GM19452 (cell line): ENCODE data around the gene AIFM3.
"Not testable (repeated sequence)": the region's sequence is repeated elsewhere in the genome, so short reads cannot be mapped to it uniquely, and the experiment has no call there.

Source experiments
- ATAC-seq: cut with Tn5 transposase; IDR thresholded peaks from one replicate; pipeline ENCODE4 v1.9.1; 2021; ENCODE audit not compliant: unreplicated experiment

The AIFM3 gene

DNA sequence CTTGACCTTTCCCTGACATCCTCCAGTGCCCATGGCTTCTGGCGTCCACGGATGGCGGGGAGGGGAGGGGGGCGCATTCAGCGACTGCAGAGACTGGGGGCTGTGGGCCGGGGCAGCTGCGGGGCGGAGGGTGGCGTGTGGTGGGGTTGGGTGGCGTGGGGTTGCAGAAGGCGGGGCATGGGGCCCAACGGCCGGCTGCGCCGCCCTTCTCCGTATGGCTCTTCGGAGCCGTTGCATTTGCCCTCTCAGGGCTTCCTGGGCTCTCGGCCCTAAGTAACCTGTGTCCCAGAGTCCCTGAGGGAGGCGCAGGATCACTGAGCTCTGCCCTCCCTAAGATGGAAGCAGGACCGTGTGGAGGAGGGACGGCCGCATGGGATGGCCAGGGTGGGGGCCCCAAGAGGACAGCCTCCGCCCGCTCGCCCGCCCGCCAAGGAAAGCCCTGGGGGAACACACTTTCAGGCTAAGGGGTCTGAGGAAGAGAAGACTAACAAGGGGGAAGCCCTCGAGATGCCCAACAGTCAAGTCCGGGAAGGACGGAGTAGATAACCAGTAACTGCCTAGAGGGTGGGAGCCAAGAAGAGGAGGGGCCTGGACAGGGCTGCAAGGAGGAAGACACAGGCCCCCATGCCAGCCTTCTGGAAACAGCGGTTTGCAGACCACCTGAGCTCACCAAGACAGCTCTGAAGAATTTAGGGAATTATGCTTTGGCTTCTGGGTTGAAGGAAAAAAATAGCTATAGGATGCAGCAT, 9.2 kb upstream of the AIFM3 start:
- no peak for ATAC-seq

DNA sequence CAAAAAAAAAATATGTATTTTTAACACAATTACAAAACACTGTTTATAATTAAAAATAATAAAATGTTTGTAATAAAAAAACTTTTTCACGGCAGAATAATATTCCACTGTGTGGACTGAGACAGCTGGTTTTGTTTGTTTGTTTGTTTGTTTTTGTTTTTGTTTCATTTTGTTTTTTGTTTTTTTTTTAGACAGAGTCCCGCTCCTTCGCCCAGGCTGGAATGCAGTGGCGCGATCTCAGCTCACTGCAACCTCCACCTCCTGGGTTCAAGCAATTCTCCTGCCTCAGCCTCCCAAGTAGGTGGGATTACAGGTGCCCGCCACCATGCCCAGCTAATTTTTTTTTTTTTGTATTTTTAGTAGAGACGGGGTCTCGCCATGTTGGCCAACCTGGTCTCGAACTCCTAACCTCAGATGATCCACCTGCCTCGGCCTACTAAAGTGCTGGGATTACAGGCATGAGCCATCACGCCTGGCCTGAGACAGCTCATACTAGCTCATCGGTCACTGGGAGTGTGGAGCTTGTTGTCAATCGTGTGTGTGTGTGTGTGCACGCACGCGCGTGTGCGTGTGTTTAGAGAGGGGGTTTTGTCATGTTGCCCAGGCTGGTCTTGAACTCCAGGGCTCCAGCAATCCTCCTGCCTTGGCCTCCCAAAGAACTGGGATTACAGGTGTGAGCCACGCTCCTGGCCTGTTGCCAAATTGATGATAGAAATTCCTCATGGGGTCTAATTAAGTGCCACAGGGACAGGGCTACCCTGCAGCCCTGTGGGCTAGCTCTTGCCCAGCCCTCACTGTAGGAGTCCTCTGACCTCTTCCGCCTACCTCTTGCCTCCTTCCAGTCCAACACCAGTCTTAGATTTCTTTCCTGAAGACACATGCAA, 7.2 kb upstream of the AIFM3 start:
- ATAC-seq: no peak

DNA sequence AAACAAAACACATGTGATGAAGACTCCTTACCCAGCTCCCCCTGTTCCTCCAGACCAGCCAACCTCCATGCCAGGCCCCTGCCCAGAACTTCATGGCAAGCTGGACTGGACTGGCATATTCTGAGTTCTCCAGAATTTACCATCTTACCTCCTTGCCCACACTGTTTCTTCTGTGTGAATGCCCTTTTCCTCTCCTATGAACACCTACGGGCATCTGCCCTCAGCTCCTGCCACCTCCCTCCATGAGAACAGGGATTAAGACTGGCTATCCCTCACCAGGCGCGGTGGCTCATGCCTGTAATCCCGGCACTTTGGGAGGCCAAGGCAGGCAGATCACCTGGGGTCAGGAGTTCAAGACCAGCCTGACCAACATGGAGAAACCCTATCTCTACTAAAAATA, 6.4 kb upstream of the AIFM3 start:
- no peak for ATAC-seq

DNA sequence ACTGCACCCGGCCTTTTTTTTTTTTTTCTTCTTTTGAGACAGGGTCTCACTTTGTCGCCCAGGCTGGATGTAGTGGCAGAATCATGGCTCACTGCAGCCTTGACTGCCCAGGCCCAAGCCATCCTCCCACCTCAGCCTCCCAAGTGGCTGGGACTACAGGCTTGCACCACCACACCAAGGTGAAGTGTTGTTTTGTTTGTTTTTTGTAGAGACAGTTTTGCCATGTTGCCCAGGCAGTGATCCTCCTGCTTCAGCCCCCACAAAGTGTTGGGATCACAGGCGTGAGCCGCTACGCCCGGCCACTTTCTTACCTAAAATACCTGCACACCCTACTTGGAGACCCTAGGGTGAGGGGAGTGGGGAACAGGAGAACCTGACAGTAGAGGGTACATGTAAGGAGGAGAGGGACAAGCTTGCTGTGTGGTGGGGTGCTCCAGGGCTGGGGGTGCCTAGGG, 4.5 kb upstream of the AIFM3 start:
- no peak for ATAC-seq

DNA sequence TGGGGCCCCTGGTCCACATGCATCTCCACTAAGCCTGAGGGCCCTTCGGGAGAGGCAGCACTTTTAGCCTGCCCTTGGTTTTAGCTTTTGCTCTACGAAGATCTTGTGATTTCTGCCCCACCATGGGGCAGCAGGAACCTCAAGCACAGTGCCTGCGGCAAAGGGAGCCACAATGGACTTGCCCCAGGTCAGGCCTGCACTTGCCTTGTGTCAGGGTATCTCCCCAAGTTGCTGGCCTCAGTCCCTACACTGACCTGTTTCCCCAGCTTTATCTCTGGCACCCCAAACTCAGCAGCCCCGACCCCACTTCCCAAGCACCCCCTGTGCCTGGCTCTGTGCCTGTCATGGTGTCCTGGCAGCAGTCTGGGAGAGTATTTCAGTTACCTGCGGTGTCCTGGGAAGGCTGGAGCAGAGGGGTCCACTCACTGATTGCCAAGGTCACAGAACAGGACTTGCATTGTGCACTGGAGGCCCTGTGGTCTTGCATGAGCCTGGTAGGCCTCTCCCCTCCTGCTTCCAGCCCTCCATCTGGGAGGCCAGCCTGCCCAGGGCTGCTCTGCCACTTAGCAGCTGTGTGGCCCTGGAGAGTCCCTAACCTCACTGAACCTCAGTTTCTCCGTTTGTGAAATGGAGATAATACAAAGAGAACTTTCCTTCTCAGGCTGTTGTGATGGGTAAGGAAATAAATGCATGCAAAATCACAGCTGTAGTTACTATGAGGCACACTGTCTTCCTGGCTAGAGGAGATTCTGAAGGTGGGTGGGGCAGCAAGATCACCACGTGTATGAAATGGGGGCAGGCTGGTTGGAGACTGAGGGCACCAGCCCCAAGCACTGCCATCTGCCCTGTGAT, 3.6 kb upstream of the AIFM3 start:
- no peak for ATAC-seq

DNA sequence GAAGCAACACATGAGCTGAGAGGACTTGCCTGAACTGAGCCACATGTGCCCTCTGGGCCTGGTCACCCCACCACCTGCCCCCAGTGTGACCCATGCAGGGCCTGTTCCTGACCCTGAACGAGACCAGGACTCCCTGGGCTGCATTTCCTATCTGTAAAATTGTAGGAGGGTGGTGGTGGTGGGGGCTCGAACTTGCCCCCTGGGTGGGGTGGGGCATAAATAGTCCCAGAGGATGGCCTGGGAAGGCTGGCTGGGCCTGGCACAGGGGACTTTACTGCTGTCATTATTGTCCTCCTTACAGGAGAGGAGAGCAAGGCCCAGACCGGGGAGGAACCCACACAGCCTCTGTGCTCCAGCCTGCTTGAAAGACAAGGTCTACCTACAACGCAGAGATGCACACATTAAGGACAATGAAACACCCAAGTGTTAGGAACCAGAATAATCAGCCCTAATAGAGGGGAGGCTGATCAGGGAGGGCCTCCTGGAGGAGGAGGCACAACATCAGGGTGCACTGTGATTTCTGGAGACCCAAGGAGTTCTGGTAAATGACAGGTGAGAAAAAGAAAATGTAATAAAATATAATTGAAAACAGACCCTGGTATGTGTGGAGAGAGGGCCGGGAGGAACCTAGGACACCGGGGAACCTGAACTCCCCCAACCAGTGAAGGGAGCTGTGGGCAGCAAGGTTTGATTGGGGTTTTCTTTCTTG, 2.8 kb upstream of the AIFM3 start:
- no peak for ATAC-seq

DNA sequence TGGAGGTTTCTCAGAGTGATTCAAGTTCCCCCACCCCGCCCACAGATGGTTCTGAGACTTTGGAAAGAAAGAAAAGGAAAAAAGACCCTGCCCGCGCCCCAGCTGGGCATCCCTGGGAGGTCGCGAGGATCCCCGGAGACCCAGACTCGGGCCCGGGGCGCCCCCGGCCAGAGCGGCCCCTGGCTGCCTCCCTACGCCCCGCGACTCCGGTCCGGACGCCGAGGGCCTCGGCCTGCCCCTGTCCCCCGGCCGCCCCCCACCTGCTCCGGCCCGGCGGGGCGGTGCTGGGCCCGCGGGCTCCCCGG, 2.3 kb upstream of the AIFM3 start:
- ATAC-seq: no peak

DNA sequence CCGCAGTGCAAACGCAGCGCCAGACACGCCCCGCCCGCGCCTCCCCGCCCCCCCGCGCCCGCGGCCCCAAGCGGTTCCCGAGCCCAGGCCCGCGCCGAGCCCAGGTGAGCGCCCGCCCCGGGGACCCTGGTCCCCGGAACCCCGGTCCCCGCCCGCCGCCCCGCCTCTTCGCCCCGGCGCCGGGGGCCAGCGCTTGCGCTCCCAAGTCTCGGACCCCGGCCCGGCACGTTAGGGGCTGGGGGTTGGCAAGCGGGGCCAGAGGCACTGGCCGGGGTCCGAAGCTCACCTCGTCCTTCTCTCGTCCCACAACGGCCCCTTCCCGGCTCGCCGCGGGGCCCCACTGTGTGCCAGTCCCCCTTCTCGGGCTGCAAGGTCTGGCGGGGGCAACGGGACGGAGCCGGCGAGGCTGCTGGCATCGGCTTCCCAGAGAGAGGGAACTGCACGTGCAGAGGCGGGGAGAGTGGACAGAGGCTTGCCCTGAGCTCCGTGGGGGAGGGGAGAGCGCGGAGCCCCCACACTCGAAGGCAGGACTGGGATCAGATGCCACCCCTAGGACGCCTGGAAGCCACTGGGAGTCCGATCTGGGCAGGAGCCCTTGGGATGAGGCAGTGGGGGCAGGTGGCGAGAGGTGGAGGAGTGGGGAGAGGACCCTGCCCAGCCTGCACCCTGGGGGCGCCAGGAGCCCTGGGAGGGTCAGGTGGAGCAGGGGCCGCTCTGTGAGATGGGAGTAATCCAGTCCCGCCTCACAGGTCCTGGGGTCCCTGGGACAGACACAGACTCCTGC, 1.8 kb upstream of the AIFM3 start:
- no peak for ATAC-seq

DNA sequence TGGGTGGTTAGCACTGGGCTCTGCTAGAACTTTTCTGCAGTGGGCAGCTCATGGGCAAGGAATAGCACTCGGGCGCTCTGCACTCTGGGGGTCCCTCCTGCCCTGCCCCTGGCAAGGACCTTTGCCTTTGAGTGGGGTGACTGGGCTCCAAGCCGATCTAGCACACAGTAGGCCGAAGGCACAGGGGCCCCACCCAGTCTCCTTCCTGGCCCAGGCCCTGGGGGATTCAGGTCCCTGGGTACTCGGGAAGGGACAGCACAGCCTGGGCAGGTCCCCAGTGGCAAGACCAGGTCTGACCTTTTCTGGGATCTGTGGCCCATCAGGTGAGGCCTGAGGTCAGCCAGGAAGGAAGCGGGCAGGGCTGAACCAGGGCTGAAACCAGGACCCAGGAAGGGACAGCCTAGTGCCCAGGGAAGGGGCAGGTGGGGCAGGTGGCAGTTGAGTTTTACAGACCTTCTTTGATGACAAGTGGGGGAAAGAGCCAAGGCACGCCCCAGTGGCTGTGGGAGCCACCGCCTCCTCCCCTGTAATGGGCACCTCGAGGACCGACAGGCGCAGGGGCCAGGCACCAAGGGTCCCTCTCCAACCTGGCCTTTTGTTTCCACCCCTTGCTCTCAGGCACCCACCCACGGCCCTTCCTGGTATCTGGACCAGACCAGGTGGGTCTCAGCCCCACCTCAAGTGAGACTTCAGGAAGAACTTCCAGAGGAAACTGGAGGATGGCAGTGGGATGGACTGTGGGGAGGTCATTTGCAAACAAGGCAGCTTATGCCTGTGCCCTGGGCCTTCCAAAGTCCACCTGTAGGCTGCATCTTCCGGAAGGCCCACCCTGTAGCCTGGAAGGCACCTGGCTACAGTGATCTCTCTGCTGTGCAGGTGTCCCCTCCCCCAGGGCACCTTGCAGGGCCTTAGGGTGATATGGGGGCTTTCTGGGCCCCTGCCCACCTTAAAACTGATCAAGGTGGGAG, 883 bp upstream of the AIFM3 start:
- no peak for ATAC-seq

DNA sequence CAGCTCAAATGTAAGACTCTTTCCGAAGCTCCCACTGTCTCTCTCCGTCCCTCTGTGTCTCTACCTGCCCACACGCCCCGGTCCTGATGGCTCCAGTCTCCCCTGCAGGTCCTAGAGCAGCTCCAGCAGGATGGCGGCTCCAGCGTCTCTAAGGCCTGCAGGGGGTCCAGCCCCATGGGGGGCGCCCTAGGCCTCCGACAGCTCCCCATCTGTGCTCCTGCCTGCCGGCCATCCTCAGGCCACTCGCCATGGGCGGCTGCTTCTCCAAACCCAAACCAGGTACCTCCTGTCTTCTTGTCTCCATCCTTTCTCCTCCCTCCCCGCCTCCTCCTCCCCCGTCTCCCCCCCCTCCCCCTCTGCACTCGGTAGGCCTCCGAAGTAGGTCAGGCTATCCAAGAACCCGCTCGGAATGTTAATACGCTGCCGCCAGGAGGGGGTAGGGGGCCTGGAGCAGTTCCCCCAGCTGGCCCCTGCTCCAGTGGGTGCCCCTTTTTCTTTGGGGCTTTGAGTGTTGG, 699 bp downstream of the AIFM3 start:
- no peak for ATAC-seq

DNA sequence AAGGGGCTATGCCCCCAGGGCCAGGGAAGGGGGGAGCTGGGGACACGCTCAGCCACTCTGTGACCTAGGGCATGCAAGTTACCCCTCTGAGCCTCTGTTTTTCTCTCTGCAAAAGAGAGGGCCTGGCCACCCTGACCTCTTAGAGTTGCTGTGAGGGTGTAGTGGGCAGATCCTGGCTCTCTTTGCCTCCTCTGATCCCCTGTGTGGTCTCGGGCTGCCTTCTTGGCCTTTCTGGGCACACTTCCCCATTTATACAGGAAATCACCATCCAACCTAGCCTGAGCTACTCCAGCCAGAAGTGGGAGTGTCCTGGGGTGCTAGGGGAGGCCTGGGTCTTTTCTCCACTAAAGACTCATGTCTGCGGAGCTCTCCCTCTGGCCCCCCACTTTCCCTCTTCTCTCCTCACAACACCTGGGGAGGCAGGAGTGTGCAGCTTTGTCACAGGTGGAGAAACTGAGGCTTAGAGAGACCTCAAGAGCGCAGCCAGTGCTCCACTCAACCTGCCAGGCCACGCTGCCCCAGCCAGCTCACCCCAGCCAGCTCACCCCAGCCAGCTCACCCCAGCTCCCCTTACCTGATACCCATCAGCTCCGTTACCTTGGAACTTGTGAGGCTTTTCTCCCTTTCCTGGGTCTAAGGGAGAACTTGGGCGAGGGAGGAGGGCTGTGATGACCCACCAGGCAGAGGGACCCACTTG, 1.4 kb downstream of the AIFM3 start:
- ATAC-seq: no peak

DNA sequence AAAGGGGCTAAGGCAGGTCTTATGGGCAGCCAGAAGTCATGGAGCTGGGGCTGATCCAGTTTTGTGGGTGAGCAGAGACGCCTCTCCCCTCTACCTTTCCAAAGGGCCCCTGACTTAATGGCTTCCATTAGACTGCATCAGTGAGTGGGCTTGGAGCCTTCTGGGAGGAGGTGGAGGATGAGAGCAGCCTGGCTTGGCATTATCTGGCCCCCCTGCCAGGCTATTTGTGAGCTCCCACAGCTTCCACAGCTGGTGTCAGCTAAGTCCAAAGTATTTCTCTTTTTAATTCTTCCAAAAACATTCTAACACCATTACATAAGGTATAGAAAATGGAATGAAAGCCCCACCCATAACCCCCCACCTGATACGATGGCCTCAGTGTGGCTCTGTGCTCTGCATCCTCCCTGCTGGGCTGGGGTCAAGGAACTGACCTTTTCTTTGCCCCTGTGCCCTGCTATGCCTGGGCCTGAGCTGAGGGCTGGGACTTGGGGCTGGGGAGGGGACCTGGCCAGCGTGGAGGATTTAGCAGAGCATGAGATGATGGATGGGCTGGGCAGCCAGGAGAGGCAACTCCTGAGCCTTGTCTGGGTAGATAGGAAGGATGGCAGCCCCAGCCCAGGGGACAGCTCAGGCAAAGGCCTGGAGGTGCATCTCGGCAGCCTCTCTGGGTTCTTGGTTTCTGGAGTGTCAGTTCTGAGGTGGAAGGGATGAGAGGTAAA, 4.0 kb downstream of the AIFM3 start:
- no peak for ATAC-seq

DNA sequence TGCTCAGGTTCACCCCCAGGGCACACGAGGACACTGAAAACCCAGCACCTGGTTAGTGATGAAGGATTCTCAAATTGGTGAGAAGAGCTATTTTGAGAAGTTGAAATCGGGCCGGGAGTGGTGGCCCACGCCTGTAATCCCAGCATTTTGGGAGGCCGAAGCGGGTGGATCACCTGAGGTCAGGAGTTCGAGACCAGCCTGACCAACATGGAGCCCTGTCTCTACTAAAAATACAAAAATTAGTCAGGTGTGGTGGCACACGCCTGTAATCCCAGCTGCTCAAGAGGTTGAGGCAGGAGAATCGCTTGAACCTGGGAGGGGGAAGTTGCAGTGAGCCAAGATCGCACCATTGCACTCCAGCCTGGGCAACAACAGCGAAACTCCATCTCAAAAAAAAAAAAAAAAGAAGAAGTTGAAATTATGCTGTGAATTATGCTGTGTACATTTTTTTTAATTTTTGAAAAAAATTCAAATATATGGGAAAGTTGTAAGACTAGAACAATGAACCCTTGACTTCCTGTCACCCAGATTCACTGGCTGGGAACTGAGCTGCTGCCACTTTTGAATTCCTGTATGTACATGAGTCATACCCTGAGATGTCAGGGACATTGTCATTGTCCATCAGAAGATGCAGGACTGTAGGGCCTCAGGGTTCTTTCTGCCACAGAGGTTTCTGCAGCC, 5.1 kb downstream of the AIFM3 start:
- not testable (repeated sequence) for ATAC-seq

DNA sequence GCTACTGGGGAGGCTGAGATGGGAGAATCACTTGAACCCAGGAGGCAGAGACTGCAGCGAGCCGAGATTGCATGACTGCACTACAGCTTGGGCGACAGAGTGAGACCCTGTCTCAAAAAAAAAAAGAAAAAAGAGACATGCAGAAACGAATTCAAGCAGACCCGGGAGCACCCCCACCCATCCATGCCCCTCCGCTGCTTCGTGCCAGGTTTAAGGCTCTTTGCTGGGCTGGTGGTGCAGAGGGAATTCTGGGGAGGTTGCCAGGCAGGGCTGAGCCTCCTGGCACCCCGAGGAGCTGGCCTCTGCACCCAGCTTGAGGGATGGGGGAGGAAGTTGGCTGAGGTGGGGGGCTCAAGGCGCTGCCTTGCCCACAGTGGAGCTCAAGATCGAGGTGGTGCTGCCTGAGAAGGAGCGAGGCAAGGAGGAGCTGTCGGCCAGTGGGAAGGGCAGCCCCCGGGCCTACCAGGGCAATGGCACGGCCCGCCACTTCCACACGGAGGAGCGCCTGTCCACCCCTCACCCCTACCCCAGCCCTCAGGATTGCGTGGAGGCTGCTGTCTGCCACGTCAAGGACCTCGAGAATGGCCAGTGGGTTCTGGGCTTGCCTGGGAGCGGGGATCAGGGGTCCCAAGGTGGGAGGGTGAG, 6.0 kb downstream of the AIFM3 start:
- ATAC-seq: no peak

DNA sequence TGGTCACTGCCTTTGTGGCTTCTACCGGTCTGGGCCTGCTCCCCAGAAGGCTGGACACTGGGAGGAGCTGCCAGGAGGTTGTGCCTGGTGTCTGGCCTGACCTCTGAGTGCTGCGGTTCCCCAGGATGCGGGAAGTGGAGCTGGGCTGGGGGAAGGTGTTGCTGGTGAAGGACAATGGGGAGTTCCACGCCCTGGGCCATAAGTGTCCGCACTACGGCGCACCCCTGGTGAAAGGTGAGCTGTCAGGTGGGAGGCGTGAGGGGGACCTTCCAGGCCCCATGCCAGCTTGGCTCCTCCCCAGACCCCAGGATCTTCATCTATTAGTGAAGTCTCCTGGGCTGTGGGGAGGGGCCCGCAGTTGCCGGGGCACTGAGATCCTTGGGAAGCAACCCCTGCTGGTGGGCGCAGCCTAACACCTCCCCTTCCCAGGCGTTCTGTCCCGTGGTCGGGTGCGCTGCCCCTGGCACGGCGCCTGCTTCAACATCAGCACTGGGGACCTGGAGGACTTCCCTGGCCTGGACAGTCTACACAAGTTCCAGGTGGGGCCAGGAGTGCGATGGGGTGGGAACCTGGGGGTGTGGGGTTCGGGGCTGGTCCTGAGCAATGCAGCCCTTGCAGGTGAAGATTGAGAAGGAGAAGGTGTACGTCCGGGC, 6.7 kb downstream of the AIFM3 start:
- no peak for ATAC-seq
